Measurements from ENCODE around the gene MCC. TPM values are rescaled to one million over a fixed set of nuclear protein-coding genes. Genes with fewer than 3 reads are reported as not detected.

MCC gene
- polyA plus RNA-seq, 4 donors = 27.6 to 33.3 (median 31.7) TPM

GRCh38 chr5:113123618-113124017 lies 364.6 kb downstream of the MCC start:
- no peak for DNase-seq (ENCODE audit: low read depth in 4 of 4, low spot score in 2 of 4)

- DNase-seq (ENCODE audit: low read depth in 4 of 4, low spot score in 2 of 4) = no peak
These were observed 366.2 kb downstream of the MCC start for GRCh38 chr5:113122053-113122452.

- peak in 1 of 4 donors; percentile 48 for DNase-seq (ENCODE audit: low read depth in 4 of 4, low spot score in 2 of 4)
These were observed 368.9 kb downstream of the MCC start for GRCh38 chr5:113119246-113119924.

GRCh38 chr5:113118765-113119164 lies 369.5 kb downstream of the MCC start:
- DNase-seq (ENCODE audit: low read depth in 4 of 4, low spot score in 2 of 4) = no peak

- no peak for DNase-seq (ENCODE audit: low read depth in 4 of 4, low spot score in 2 of 4)
These were observed 370.0 kb downstream of the MCC start for GRCh38 chr5:113118298-113118697.

- DNase-seq (ENCODE audit: low read depth in 4 of 4, low spot score in 2 of 4) = no peak
These were observed 370.6 kb downstream of the MCC start for GRCh38 chr5:113117543-113118115.

GRCh38 chr5:113115956-113116355 lies 372.3 kb downstream of the MCC start:
- DNase-seq (ENCODE audit: low read depth in 4 of 4, low spot score in 2 of 4) = no peak

- DNase-seq (ENCODE audit: low read depth in 4 of 4, low spot score in 2 of 4) = no peak
These were observed 373.2 kb downstream of the MCC start for GRCh38 chr5:113115061-113115460.

GRCh38 chr5:113114559-113114958 lies 373.7 kb downstream of the MCC start:
- DNase-seq (ENCODE audit: low read depth in 4 of 4, low spot score in 2 of 4) = no peak

GRCh38 chr5:113112435-113112834 lies 375.8 kb downstream of the MCC start:
- no peak for DNase-seq (ENCODE audit: low read depth in 4 of 4, low spot score in 2 of 4)

GRCh38 chr5:113110117-113110516 lies 378.1 kb downstream of the MCC start:
- no peak for DNase-seq (ENCODE audit: low read depth in 4 of 4, low spot score in 2 of 4)

- DNase-seq (ENCODE audit: low read depth in 4 of 4, low spot score in 2 of 4) = no peak
These were observed 378.9 kb downstream of the MCC start for GRCh38 chr5:113109344-113109743.

- no peak for DNase-seq (ENCODE audit: low read depth in 4 of 4, low spot score in 2 of 4)
These were observed 379.8 kb downstream of the MCC start for GRCh38 chr5:113108485-113108884.

- no peak for DNase-seq (ENCODE audit: low read depth in 4 of 4, low spot score in 2 of 4)
These were observed 381.4 kb downstream of the MCC start for GRCh38 chr5:113106821-113107220.

GRCh38 chr5:113105693-113106280 lies 382.5 kb downstream of the MCC start:
- DNase-seq (ENCODE audit: low read depth in 4 of 4, low spot score in 2 of 4) = no peak

- DNase-seq (ENCODE audit: low read depth in 4 of 4, low spot score in 2 of 4) = no peak
These were observed 384.9 kb downstream of the MCC start for GRCh38 chr5:113103330-113103729.

- no peak for DNase-seq (ENCODE audit: low read depth in 4 of 4, low spot score in 2 of 4)
These were observed 386.1 kb downstream of the MCC start for GRCh38 chr5:113102121-113102531.

GRCh38 chr5:113100981-113101380 lies 387.3 kb downstream of the MCC start:
- no peak for DNase-seq (ENCODE audit: low read depth in 4 of 4, low spot score in 2 of 4)

GRCh38 chr5:113099822-113100221 lies 388.4 kb downstream of the MCC start:
- DNase-seq (ENCODE audit: low read depth in 4 of 4, low spot score in 2 of 4) = no peak

- no peak for DNase-seq (ENCODE audit: low read depth in 4 of 4, low spot score in 2 of 4)
These were observed 389.9 kb downstream of the MCC start for GRCh38 chr5:113098378-113098777.

GRCh38 chr5:113095831-113096230 lies 392.4 kb downstream of the MCC start:
- no peak for DNase-seq (ENCODE audit: low read depth in 4 of 4, low spot score in 2 of 4)

- no peak for DNase-seq (ENCODE audit: low read depth in 4 of 4, low spot score in 2 of 4)
These were observed 394.7 kb downstream of the MCC start for GRCh38 chr5:113093558-113093957.
